T-helper 2 cell treated with Interferon-gamma antibody and Interleukin-4, amounts not matched to agents 100 ng/mL and 5 ng/mL, for 36 hours (primary cell): ENCODE data around the gene LBP. TPM values are rescaled to one million over a fixed set of nuclear protein-coding genes. Genes with fewer than 3 reads are reported as not detected.
"Not testable (repeated sequence)": the region's sequence is repeated elsewhere in the genome, so short reads cannot be mapped to it uniquely, and the experiment has no call there.

ENCODE experiments used
- intact Hi-C: fragments of 100-400 bp; cut with micrococcal nuclease; formaldehyde crosslinking; loops from one replicate; pipeline ENCODE4 v1.15.1; 2023
- total RNA-seq: library from RNA; stranded (reverse); gene quantifications from 2 replicates; pipeline ENCODE4 v1.2.3, GENCODE V29; 2022

LBP gene
- total RNA-seq, 1 donor from 2014 or later = not detected

GRCh38 chr20:38349856-38350255 is 3.6 kb downstream of the LBP start:
- intact Hi-C loops = no loop called here

GRCh38 chr20:38350879-38351775 is 4.8 kb downstream of the LBP start:
- intact Hi-C loops = no loop called here

- intact Hi-C loops = no loop called here
These were observed 7.0 kb downstream of the LBP start for GRCh38 chr20:38353316-38353715.

- intact Hi-C loops = no loop called here
These were observed 7.9 kb downstream of the LBP start for GRCh38 chr20:38354227-38354626.

GRCh38 chr20:38355161-38356012 is 9.1 kb downstream of the LBP start:
- intact Hi-C loops = no loop called here

GRCh38 chr20:38357653-38358207 is 11.4 kb downstream of the LBP start:
- intact Hi-C loops = no loop called here

GRCh38 chr20:38358556-38358955 is 12.3 kb downstream of the LBP start:
- intact Hi-C loops = no loop called here

GRCh38 chr20:38363004-38363747 is 16.9 kb downstream of the LBP start:
- intact Hi-C loops = no loop called here

GRCh38 chr20:38369389-38369788 is 23.1 kb downstream of the LBP start:
- intact Hi-C loops = no loop called here

- intact Hi-C loops = no loop called here
These were observed 26.5 kb downstream of the LBP start for GRCh38 chr20:38372806-38373205.

GRCh38 chr20:38373231-38373867 is 27.1 kb downstream of the LBP start:
- intact Hi-C loops = no loop called here

GRCh38 chr20:38373898-38374297 is 27.6 kb downstream of the LBP start:
- intact Hi-C loops = no loop called here

- intact Hi-C loops = no loop called here
These were observed 30.9 kb downstream of the LBP start for GRCh38 chr20:38377039-38377685.

GRCh38 chr20:38377838-38378237 is 31.6 kb downstream of the LBP start:
- intact Hi-C loops = not testable (repeated sequence)

- intact Hi-C loops = no loop called here
These were observed 36.9 kb downstream of the LBP start for GRCh38 chr20:38383147-38383546.

GRCh38 chr20:38386004-38386403 is 39.7 kb downstream of the LBP start:
- intact Hi-C loops = no loop called here

GRCh38 chr20:38386851-38387250 is 40.6 kb downstream of the LBP start:
- intact Hi-C loops = no loop called here

- intact Hi-C loops = no loop called here
These were observed 41.7 kb downstream of the LBP start for GRCh38 chr20:38387953-38388352.

GRCh38 chr20:38392356-38392755 is 46.1 kb downstream of the LBP start:
- intact Hi-C loops = no loop called here

- intact Hi-C loops = no loop called here
These were observed 47.0 kb downstream of the LBP start for GRCh38 chr20:38393259-38393658.
